HG02884 (cell line): Measurements from ENCODE around the gene SLC44A5.
"Not testable (repeated sequence)": the region's sequence is repeated elsewhere in the genome, so short reads cannot be mapped to it uniquely, and the experiment has no call there.

Experiments
- ATAC-seq: cut with Tn5 transposase; IDR thresholded peaks from one replicate; pipeline ENCODE4 v1.9.1; 2021; ENCODE audit warnings: mild to moderate bottlenecking, moderate library complexity; ENCODE audit not compliant: unreplicated experiment

SLC44A5 gene

DNA sequence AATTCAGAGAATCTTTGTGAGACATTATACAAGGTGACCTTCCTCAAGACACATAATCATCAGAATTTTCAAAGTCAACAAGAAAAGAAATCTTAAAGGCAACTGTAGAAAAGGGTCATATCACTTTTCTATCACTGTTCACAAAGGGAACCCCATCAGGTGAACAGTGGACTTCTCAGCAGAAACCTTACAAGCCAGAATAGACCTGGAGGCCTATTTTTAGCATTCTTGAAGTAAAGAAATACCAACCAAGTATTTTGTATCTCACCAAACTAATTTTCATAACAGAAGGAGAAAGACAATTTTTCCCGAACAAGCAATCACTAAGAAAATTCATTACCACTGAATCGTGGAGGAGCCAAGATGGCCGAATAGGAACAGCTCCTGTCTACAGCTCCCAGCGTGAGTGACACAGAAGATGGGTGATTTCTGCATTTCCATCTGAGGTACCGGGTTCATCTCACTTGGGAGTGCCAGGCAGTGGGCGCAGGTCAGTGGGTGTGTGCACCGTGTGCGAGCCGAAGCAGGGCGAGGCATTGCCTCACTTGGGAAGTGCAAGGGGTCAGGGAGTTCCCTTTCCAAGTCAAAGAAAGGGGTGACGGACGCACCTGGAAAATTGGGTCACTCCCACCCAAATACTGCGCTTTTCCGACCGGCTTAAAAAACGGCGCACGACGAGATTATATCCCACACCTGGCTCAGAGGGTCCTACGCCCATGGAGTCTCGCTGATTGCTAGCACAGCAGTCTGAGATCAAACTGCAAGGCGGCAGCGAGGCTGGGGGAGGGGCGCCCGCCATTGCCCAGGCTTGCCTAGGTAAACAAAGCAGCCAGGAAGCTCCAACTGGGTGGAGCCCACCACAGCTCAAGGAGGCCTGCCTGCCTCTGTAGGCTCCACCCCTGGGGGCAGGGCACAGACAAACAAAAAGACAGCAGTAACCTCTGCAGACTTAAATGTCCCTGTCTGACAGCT, 235.2 kb downstream of the SLC44A5 start:
- ATAC-seq = not testable (repeated sequence)

DNA sequence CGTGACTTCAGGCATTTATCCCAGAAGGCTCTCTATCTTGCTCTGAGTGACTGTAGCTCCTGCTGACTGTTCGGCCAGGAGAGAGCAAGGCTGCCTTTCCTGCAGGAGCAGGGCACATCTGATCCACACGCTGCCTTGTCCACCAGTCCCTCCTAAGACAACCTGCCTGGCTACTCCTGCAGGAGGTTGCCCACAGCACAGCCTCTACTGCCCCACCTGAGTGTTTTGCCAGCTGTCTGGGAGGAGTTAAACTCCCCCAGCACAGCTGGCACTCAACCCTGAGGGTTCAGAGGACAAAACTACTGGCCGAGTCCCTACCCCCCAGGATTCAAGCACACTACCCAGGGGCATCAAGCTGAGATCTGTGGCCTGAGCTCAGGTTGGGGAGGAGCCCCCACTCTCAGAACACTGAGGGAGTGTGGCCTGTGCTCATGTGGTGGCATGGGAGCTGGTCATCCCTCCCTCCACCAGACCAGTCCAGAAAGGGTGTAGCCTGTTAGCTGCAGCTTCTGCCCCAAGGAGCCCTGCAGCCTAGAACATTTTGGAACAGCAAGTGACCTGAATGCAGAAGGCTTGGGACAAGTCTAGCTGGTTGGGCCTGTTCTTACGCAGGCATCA, 237.3 kb downstream of the SLC44A5 start:
- ATAC-seq = no peak

DNA sequence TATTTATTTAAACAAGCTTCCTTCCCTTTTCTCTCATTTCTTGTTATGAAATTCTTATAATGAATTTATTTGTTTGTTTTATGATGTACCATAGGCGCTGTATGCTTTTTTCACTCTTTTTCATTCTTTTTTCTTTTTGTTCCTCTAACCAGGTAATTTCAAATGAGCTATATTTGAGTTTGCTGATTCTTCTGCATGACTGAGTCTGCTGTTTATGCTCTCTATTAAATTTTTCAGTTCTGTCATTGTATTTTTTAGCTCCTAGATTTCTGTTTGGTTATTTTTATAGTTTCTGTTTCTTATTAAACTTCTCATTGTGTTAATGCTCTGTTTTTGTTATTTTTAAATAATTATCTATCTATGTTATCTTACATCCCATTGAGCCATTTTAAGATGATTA, 244.3 kb downstream of the SLC44A5 start:
- no peak for ATAC-seq

DNA sequence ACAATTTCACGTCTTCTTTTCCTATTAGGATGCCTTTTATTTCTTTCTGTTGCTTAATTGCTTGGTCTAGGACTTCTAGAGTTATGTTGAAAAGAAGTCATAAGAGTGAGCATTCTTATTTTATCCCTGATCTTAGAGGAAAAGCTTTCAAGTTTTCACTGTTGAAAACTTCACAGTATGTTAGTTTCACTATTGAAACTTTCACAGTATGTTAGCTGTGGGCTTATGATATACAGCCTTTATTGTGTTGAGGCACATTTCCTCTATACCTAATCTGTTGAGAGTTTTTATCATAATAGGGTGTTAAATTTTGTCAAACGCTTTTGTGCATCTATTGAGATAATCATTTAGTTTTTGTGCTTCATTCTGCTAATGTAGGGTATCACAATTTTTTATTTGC, 249.7 kb downstream of the SLC44A5 start:
- ATAC-seq = no peak

DNA sequence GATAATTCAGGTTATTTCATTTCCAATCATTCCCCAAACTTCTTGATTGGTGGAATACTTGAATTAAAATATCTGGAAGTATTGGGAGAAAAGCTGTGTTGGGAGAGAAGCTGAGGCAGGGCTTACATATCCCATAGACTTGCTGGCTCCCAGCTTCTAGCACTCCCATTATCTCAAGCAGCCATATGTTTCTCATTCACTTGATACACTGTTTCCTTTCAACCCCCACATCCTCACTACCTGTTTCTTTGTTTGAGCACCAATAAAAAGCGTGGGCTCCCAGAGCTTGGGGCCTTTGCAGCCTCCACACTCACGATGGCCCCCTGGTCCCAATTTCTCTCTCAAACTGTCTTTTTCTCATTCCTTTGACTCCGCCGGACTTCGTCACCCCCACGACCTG, 256.6 kb downstream of the SLC44A5 start:
- ATAC-seq = not testable (repeated sequence)

DNA sequence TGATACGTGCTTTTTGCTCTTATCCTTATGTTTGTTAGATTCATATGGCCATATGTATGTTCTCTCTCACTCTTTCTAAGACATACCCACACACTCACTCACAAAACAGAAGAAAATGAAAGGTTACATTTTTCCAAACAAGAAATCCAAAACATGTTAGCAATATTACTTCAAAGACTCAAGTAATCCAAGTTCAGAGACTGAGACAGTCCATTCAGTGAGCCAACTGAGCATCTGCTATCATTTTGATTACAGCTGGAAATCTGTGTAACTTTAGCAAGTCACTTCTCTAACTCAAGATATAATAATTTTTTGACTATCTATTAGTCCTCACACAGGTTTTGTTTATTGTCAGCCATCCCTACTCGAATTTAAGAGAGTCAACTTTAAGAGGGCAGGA, 257.9 kb downstream of the SLC44A5 start:
- ATAC-seq = no peak

DNA sequence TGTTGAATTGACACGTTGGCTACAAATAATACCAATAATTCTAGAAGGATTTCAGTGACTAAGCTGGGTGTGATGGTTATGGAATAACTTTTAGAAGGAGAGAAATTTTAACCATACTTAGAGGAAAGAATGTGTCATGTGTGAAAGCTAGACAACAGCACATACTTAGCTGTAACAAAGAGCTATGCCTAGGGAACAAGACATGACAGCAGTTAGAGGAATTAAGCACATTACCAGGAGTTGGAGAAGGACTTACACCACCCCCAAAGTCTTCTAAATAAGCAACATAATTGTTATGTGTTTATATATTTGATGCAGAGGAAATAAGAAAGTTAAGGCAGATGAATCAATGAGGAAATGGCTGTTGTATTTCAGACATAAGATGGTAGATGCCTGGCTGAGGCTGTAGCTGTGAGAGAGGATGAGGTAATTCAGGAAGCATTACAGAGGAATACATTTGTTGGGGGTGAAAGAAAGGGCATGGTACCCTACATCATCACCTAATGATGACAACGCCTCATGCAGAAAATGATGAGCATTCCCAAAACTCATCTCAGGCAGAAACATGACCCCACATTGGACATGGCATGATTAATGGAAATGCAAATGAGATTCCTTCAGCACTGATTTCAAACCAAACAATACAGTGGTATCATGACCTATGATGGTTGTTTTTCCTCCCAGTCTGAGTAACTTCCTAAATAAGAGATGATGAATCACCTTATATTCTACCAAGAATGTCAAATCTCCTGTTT, 265.2 kb downstream of the SLC44A5 start:
- no peak for ATAC-seq

DNA sequence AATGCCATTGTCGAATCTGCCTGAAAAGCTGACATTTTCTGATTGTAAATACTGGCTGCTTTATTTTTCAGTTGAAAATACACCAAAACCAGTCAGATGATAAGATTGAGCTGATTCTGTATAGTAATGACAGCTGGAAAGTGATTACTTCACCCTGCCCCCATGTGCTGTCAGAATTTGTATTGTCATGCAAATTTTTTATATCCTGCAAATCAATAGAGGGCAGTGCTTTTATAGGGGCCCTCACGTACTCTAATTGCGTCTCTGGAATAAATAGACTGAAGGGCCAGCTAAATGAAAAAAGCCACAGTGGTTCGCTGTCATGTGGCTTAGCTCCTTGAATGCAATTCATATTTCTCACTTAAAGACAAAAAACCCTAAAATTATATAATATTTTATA, 268.1 kb downstream of the SLC44A5 start:
- ATAC-seq = no peak

DNA sequence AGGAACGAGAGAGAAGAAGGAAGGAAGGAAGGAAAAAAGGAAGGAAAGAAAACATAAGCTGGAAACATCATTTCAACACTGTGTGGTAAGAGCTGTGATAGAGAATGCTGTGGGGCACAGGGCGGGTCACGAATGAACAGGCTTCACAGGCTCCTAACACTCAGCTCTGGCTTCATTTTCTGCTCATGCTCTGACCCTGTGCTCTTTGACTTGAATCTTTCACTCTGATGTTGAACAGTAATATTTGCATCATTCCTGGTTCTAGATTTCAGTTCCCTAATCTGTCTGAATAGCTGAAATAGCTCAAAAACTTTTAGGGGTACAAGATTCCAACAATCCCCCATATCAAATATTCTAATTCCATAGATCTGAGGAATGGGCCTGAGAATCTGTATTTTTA, 269.4 kb downstream of the SLC44A5 start:
- peak; percentile 45 for ATAC-seq

DNA sequence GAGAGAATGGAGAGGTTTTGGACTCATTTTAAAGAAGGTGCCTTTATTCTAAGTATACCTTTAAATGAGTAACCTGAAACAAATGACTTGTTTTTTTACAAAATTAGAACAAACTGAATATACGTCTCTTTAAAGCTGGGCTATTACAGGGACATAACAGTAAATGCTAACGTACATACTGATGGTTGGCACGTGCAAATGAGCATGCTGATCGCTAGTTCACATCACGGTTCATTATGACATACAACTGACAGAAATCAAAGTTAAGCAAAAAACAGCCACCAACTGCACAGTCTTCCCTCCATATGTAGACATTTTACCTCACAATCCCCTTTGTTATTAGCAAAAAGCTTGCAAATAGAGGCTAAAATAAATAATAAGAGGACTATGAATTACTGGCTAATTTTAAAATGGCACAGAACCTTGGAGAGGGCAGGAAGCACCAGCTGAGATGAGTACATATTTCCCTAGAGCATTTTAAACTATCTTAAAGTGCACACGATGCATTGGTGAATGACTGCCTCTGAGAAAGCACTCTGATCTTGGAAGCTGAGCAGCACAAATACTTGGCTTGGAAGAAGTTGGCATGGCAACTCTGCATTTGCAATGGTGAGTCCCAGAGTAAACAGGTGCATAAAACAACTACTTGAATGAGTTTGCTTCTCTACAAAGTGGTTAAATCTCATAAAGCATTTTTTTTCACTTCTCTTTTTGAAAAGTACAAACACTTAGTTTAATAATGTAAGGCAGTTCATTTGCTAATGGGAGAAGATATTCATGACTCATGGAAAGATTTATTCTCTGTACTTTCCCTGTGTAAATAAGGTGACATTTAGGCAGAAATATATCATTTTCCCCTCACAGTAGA, 272.1 kb downstream of the SLC44A5 start:
- ATAC-seq = peak; percentile 88

DNA sequence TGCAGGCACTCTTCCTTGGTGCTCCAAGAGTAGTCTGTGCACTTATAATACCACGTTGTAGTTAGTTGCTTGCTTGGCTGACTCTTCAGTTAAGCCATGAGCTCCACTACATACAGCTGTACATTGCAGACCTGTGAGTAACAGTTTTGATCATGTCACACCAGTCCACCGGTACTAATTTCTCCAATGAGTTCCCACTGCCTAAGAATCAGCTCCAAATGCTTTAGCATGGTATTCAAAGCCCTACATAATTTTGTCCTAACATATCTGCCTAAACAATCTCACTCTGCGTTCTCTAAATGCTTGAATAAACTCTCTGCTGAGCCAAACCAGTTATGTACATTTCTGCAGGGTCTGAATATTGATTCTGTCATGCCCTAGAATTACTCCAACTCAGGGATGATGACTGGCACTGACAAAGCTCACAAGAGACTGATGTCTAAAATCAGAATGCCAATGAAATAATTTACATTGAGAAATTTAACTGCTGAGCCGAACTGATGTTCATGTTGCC, 276.0 kb downstream of the SLC44A5 start:
- no peak for ATAC-seq

DNA sequence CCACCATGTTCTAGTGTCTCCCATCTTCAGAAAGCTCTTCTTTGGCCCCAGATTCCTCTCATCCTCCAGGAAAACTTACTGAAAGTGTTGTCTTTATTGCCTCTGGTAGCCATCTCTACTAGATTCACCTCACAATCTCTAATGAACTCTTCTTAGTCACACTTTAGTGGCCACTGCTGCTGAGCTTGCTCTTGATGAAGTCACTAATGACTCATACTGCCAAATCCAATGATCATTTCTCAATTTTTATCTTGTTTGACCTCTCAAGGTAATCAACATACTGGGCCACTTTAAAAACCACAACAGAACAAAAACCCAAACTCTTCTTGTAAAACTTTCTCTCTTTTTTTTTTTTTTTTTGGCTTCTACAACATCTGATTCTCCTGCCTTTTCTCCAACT, 280.3 kb downstream of the SLC44A5 start:
- no peak for ATAC-seq

DNA sequence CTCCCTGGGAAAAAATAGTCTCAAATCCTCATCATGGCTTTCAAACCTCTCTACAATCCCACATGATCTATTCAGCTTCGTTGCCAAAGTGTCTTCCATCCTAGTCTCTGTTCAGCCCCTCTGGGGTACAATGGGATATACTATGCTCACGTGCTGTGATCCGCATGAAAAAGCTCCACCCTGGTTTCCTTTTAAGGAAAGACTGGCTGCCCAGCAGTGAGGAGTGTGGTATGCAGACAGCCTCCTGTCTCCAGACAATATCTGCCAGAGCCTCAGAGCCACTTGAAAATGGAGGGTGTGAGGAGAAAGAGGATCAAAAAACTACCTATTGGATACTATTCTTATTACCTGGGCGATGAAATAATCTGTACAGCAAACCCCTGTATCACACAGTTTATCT, 282.2 kb downstream of the SLC44A5 start:
- ATAC-seq = no peak

DNA sequence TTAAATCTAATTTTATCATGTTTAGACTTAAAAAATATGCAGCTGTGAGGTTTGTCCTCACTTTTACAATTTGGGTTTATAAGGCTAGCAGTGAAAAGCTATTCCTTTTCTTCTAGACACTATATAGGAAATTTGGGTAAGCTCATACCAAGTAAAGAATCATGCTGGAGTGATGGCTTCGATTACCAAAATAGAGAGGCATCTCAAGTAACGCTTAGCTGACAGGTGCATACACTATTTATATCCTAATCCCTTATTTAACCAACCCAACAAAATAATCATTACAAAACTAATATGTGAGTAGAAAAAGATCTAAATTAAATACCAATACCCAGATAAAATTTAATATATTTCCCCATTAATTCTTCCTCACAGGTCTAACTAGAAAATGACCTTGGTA, 283.5 kb downstream of the SLC44A5 start:
- ATAC-seq = no peak

DNA sequence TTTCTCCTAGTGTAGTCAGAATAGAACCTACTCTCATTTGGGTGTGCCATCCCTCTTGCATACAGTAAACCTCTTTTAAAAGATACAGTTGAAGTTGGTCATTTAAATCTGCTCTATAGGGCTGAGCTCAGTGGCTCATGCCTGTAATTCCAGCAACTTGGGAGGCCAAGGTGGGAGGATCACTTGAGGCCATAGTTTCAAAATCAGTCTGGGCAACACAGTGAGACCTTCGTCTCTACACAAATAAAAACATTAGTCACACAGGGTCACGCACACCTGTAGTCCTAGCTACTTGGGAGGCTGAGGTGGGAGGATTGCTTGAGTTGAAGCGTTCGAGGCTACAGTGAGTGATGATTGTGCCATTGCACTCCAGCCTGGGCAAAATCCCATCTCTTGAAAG, 292.9 kb downstream of the SLC44A5 start:
- no peak for ATAC-seq

DNA sequence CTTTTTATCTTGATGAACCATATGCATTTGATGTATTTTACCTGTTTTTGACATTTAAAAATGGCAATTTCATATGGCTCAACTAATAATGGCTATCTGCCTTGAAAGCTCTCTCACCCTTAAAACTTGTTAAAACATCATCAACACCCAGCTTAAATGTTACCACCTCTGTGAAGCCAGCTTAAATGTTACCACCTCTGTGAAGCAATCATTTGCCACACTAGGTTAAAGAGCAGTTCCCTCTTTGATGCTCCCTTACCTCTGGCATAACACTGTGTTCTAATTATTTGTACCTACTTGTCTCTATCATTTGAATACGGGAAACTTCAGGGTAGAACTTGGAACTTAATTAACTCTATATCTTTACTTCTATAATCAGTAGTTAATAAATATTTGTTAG, 294.7 kb downstream of the SLC44A5 start:
- no peak for ATAC-seq

DNA sequence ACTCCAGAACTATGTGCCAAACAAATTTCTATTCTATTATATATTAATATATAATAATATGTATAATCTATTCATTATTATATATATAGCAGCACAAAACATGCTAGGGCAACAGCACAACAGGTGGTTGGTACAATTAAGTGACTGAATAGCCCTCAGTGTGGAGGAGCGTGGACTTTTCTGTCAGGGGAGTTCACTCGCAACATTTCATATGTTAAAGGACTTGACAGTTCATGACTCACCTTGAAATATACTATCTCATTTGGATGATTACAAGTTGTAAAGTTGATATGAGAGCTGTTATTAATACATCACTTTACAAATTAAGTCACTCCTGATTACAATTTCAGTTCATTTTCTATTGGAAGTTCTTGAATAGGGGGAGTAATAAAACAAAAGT, 298.3 kb downstream of the SLC44A5 start:
- ATAC-seq = no peak

DNA sequence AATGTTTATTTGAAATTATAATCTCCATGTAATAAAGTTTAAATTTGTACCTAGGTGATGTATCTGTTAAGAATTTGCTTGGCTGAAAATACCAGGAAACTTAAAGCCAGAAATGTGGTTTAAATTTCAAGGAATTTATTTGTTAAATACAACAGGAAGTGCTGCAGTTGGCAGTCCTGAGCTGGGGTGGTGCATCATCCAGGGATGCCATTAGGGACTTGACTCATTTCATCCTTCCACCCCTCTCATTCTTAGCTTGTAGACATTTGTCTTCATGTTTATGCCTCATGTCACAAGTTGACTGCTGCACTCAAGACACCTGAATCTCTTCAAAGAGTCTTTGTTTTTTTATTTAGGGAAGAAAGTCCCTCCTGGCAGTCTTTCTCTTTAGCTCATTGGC, 300.8 kb downstream of the SLC44A5 start:
- ATAC-seq = no peak

DNA sequence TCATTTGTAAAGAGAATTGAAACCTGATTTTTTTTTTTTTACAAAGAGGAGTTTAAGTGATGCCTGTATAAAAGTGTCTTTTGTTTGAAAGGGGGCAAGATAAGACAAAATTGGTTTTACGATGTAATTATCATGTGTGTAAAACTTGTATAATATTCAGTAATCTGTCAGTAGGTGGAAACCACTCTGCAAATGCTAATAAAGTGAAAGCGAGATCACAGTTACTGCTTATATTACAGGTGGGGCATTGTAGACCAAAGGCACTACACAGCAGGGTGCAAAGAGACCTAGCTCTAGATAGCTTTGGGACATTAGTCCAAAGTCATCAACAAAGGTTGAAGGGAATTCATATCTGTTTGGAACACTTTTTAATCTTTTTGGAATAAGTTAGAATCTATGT, 302.5 kb downstream of the SLC44A5 start:
- no peak for ATAC-seq

DNA sequence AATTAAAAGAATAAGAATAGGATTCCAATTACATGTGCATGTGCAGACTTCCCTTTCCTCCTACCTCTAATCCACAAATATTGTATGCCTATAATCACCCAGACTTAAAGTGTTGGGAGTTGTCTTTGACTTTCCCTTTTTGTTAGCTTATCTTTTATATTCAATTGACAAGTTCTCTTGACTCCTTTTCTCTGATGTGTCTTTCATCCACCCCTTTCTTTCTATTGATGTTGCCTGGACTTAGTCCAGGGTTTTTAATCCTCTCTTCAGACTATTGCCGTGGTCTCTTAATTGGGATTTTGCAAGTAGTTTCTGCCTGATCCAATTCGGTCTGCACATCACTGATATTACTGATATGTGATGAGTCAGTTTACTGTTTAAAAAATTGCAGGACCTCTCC, 305.9 kb downstream of the SLC44A5 start:
- ATAC-seq = no peak
